SIG-M5 treated with dmso at 0.1 percent for 504 hours (cell line): Measurements from ENCODE around the gene ZNF426.
"Not testable (repeated sequence)": the region's sequence is repeated elsewhere in the genome, so short reads cannot be mapped to it uniquely, and the experiment has no call there.

Source experiments
- DNase-seq: peaks from one replicate; lab custom pipeline; 2025; ENCODE audit not compliant: unreplicated experiment; lab: John Stamatoyannopoulos, UW

ZNF426 gene

DNA sequence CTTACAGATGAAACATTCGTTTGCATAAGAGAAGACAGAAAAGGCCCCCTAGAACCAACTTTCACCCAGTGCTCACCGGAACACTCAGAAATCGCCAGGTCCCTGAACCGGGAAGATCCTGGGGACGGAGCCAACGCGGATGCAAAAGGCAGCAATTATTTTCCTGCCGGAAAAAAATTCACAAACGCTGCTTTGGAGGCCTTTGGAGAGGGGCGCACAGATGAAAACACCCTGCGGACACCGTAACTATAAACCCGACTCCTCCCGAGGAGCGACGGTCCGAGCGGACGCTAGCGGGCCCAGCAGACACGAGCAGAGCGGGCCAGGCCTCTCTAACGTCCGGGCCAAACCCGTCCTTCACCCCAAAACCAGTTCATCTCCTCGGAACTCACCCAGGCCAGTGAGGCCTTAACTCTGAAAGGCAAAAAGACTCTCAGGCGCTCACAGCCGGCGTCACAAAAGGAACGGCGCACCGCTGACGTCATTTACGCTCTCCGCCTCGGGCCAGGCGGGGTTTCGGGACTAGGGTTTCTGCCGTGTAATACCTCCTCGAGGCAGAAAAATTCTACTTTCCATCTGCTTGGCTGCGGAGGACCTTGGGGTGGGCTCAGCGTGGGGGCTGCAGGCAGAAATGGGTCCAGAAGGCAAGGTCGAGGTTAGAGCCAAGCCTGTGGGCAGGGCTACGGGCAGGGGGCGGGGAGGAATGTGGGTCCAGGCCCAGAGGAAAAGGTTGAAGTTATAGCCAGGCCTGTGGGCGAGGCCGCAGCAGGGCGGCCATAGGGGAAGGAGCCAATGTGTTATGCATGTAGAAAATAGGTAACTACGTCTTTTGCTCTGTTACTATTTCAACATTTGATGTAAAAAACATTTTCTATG lies at the start of gene ZNF426:
ZNF426 (minus strand) TSS at position 463 of the 876 bp plus-strand sequence. CDS start 2,413 bp downstream, outside the sequence.
- no peak for DNase-seq

DNA sequence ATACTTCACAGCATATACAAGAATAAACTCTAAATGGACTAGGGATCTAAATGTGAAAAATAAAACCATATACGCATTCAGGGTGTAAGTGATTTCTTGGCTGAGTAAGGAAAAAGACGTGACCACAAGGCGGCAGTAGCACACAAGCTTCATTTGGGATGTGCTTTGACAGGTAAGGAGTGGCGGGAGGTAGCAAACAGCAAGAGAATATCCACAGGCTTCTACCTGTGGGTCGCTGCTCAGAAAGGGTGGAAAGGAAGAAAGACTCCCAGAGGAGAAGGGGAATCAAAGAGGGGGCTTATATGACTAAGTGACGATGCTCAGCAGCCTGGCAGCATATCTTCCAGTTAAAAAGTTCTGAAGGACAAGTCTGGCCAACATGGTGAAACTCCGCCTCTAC lies 48.3 kb upstream of the ZNF426 start:
- DNase-seq = peak; percentile 62

DNA sequence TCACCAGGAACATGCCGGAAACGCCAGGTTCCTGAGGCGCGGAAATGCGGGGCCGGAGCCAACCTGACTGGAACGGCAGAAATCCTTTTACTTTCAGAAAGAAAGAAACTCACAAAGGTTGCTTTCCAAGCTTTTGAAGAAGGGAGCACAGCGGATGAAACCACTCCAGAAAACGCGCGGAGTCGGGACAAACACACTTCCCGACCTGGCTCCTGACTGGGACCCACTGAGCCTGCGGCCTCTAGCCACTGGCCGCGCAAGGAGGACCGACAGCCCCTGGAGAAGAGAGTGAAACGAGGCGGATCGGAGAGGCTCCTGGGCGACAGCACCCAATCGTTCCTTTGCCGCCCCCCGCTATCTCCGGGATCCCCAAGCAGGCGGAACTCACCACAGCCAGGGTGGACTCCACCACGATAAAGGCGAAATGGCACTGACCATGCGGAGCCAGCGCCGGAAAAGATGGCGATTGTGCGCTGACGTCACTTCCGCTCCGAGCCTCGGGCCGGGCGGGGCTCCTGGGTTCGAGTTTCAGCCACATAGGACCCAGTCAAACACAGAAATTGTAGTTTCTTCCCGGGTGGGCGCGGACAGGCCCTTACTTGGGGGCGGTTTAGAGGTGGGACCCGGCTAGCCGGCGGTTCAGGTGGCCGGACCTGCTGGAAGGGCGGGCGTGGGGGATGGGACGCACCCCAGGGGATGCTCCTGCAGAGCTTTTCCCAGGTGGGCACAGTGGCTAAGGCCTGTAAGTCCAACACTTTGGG lies 45.8 kb upstream of the ZNF426 start, which contains the start of gene ZNF121:
ZNF121 (minus strand) TSS at position 432 of the 761 bp plus-strand sequence. CDS start 16,407 bp downstream, outside the sequence.
- peak; percentile 70 for DNase-seq

DNA sequence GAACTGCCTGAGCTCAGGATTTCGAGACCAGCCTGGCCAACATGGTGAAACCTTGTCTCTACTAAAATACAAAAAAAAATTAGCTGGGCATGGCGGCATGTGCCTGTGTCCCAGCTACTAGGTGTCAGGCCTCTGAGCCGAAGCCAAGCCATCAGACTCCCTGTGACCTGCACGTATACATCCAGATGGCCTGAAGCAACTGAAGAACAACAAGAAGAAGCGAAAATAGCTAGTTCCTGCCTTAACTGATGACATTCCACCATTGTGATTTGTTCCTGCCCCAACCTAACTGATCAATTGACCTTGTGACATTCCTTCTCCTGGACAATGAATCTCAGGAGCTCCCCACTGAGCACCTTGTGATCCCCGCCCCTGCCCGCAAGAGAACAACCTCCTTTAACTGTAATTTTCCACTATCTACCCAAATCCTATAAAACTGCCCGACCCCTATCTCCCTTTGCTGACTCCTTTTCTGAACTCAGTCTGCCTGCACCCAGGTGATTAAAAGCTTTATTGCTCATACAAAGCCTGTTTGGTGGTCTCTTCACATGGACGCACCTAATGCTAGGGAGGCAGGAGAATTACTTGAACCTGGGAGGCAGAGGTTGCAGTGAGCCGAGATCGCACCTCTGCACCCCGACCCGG lies 43.8 kb upstream of the ZNF426 start:
- DNase-seq = not testable (repeated sequence)

DNA sequence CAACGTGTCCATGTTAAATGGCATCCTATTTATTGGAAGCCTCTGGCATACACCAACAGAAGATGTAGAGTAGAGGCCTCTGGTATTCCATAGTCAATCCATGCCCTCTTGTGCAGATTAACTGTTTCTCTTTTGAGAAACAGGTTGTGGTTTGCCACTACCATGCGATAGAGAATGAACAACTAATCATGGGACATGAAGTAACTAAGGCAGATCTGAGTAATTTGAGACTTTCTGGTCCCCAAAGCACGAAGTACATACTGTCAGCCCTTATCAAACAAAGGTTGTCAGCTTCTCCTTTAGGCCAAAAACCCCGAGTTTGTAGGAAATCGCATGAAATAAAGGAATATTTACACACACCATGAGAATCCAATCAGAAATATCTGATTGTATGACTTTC lies 42.3 kb upstream of the ZNF426 start:
- no peak for DNase-seq

DNA sequence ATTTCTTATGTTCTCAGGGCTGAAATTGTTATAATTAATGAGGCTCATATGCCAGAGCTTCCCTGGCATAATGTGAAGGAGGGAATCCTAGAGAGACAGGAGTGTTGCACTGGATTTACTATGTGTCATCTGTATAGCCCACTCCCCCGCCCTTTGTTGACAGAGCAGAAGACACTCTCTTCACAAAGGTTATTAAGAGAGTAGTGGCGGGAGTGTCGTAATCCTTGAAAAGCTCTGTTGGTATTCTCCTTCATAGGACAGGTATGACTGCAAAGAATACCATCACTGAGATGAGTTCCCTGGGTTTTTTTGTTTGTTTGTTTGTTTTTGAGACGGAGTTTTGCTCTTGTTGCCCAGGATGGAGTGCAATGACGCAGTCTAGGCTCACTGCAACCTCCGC lies 31.8 kb upstream of the ZNF426 start:
- DNase-seq = no peak

DNA sequence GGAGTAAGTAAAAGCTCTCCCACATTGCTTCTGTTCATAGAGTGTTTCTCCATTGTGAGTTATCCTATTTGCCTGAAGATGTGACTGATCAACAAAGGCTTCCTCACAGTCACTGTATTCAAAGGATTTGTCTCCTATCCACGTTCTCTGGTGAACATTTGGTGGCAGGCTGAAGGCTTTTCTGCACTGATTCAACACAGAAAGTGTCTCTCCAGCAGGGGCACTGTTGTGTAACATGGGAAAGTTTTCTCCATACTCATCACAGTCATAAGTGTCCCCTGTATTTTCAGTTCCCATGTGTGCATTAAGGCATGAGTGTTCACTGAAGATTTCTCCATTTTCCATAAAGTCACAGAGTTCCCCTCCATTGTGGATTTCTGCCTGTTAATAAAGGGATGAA lies 28.3 kb upstream of the ZNF426 start:
- no peak for DNase-seq

DNA sequence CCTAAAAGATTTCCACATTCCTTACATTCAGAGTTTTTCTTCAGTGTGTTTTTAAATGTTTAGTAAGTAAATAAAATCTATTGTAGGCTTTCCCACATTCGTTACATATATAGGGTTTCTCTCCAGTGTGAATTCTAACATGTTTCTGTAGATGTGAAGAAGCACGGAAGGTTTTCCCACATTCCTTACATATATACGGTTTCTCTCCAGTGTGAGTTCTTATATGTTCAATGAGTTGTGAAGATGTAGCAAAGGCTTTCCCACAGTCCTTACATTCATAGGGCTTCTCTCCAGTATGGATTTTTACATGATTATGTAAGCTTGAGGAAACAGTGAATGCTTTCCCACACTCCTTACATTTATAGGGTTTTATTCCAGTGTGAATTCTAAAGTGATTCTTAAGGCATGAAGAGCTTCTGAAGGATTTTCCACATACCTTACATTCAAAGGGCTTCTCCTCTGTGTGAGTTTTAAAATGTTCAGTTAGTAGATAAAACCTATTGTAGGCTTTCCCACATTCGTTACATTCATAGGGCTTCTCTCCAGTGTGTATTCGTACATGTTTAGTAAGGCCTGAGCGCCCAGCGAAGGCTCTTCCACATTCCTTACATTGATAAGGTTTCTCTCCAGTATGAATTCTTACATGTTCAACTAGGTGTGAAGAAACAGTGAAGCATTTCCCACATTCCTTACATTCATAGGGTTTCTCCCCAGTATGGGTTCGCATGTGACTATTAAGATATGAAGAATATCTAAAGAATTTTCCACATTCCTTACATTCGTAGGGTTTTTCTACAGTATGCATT lies 27.7 kb upstream of the ZNF426 start:
- DNase-seq = no peak

DNA sequence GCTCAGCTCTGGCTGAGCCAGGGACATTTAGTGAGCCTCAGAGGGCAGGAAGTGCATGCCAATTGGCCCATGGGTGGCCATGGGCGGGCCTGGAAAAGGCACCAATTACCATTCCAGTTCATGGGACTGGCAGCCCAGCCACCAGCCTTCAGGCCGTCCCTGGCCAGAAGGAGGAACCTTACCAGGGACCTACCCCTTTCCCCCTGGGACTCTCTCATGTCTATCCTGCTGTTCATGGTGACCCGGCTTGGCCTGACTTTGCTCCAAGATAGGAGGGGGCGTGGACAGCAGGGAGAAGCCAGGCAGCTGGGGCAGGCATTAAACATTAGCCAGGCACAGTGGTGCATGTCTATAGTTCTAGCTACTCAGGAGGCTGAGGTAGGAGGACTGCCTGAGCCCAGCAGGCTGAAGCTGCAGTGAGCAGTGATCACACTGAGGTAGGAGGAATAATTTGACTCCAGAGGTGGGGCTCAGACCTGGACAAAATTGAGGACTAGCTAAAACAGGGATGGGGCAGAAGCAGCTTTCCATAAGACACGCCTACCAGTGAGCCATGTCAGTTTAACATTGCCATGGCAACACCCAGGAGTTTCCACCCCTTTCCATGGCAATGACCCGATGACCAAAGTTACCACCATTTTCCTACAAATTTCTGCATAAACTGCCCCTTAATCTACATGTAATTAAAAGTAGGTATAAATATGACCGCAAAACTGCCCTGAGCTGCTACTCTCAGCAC lies 14.3 kb upstream of the ZNF426 start:
- DNase-seq = no peak

DNA sequence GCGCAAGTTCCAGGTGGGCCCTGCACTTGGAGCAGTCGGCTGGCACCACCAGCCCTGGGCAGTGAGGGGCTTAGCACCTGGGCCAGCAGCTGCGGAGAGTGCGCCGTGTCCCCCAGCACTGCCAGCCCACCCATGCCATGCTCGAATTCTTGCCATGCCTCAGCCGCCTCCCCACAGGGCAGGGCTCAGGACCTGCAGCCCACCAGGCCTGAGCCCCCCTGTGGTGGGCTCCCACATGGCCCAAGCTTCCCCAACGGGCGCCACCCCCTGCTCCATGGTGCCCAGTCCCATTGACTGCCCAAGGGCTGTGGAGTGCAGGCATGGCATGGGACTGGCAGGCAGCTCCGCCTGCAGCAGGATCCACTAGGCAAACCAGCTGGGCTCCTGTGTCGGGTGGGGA lies 9.4 kb upstream of the ZNF426 start:
- DNase-seq = no peak

DNA sequence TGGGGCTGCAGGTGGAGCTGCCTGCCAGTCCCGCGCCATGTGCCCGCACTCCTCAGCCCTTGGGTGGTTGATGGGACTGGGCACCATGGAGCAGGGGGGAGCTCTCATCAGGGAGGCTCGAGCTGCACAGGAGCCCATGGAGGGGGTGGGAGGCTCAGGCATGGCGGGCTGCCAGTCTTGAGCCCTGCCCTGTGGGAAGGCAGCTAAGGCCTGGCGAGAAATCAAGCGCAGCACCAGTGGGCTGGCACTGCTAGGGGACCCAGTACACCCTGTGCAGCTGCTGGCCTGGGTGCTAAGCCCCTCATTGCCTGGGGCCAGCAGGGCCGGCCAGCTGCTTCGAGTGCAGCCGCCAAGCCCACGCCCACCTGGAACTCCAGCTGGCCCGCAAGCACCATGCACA lies 2.8 kb upstream of the ZNF426 start:
- DNase-seq = not testable (repeated sequence)

DNA sequence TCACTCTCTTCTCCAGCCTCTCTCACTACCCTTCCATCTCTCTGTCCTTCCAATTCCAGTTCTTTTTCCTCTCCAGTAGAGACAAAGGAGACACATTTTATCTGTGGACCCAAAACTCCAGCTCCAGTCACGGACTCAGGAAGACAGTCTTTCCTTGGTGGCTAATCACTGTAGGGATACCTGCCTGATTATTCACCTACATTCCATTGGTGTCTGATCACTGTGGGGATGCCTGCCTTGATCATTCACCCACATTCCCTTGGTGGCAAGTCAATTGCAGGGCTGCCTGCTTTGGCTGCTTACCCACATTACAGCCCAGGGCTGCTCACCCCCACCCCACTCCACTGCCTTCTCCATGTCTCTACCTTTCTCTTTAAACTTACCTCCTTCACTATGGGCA lies 1.5 kb upstream of the ZNF426 start:
- DNase-seq = not testable (repeated sequence)

DNA sequence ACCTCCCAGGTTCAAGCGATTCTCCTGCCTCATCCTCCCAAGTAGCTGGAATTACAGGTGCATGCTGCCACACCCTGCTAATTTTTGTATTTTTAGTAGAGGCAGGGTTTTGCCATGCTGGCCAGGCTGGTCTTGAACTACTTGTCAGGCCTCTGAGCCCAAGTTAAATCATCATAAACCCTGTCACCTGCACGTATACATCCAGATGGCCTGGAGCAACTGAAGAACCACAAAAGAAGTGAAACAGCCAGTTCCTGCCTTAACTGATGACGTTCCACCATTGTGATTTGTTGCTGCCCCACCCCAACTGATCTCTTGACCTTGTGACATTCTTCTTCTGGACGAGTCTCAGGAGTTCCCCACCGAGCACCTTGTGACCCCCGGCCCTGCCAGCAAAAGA lies 756 bp upstream of the ZNF426 start:
- DNase-seq = not testable (repeated sequence)

DNA sequence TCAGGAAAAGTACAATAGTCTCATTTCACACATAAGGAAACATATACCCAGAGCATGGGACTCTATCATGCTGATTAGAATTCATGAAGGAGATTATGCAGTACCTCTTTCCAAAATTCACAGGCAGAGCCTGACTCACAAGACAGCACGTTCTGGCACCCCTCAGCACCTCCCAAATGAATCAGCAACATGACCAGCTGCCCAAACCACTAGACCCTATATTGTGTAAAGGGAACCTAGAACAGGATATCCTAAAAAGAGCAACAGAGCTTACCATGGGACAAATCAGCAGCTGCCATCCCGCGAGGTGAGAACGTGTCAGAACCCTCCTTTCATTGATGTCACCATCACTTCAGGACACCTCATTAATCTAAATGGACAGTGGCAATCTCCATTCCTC lies 2.5 kb downstream of the ZNF426 start:
- no peak for DNase-seq

DNA sequence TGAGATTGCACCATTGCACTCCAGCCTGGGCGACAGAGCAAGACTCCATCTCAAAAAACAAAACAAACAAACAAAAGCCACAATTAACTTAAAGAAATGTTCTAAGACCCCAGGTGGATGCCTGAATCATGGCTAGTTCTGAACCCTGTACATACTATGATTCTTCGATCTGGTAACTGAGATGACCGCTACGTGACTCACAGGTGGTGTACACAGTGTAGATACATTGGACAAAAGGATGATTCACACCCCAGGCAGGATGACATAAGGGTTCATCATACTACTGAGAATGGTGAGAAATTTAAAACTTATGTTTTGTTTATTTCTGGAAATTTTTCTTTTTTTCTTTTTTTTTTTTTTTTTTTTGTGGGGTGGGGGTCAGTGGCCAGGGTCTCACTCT lies 6.5 kb downstream of the ZNF426 start:
- DNase-seq = no peak

DNA sequence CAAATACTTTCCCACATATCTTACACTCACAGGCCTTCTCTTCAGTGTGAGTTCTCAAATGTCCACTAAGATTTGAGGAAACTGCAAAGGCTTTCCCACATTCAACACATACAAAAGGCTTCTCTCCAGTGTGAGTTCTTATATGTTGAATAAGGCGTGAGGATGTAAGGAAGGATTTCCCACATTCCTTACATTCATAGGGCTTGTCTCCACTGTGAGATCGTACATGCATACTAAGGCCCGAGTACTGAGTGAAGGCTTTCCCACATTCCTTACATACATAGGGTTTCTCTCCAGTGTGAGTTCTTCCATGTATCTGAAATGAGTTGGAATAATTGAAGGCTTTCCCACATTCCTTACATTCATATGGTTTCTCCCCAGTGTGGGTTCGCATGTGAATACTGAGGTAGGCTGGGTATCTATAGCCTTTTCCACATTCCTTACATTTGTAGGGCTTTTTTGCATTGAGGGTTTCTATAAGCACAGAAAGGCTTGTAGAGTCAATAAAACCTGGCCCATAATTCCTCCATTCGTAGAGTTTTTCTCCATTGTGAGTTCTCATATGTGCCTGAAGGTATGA lies 9.6 kb downstream of the ZNF426 start:
- DNase-seq = no peak

DNA sequence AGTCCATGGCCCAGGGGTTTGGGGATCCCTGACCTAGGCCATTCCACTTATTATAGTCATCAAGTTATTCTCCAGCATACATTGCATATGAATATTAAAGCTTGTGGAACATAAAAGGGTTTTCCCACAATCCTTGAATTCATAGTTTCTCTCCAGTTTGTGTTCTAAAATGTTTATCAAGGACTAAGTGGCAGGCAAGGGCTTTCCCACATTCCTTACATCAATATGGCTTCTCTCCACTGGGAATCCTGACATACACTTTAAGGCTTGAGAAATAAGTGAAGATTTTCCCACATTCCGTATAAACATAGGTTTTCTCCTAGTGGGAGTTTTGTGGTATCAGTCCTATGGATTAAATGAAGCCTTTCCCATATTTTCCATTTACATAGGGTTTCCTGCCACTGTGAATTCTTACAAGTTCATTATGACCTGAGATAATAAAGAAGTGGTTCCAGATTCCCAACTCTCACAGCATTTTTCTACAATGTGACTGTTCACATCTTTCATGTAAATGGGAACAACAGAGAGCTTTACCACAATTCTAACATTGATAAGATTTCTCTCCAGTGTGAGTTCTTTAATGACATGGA lies 14.5 kb downstream of the ZNF426 start:
- no peak for DNase-seq

DNA sequence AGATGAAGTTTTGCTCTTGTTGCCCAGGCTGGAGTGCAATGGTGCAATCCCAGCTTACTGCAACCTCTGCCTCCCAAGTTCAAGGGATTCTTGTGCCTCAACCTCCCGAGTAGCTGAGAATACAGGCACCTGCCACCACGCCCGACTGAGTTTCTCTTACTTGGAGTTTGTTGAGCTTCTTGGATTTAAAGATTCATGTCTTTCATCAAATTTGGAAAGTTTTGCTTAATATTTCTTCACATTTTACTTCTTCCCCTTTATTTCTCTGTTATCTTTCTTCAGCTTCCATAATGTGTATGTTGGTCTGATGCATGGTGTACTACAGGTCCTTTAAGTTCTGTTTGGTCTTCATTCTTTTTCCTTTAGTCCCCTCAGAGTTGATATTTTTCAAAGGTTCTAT lies 31.2 kb downstream of the ZNF426 start:
- DNase-seq = no peak

DNA sequence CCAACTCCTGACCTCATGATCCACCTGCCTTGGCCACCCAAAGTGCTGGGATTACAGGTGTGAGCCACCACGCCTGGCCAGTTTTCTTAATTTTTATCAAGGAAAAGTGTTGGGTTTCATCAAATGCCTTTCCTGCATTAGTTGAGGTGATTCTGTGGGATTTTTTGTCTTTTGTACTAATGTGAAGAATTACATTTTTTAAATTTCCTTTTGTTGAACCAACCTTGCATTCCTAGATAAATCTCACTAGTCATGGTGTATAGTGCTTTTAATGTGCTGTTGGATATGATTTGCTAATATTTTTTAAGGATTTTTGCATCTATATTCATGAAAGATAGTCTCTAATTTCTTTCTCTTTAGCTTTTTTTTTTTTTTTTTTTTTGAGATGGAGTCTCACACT lies 37.6 kb downstream of the ZNF426 start:
- no peak for DNase-seq
